Skeletal muscle tissue (tissue), 4 donors: Measurements from ENCODE around the gene SLC26A9. TPM values are rescaled to one million over a fixed set of nuclear protein-coding genes. Genes with fewer than 3 reads are reported as not detected.
"Not testable (repeated sequence)": the region's sequence is repeated elsewhere in the genome, so short reads cannot be mapped to it uniquely, and the experiment has no call there.

Experiments
- H3K27ac ChIP-seq: one replicate; pipeline ENCODE4 v1.7.0; 2013; ENCODE audit warnings: mild to moderate bottlenecking, low read depth, low read length, inconsistent platforms
- H3K27me3 ChIP-seq, 3 donors: one replicate each; pipeline ENCODE4 v1.7.0; 2013; ENCODE audit warnings: low read length in 3 of 3; ENCODE audit not compliant: control insufficient read depth in 3 of 3, insufficient read depth in 3 of 3
- H3K36me3 ChIP-seq, 3 donors: one replicate each; pipeline ENCODE4 v1.7.0; 2013; ENCODE audit warnings: low read length in 3 of 3; ENCODE audit not compliant: control insufficient read depth in 3 of 3, insufficient read depth in 3 of 3
- H3K4me1 ChIP-seq, 3 donors: one replicate each; pipeline ENCODE4 v1.7.0; 2013; ENCODE audit warnings: low read length in 3 of 3, mild to moderate bottlenecking in 3 of 3; ENCODE audit not compliant: control insufficient read depth in 3 of 3, insufficient read depth in 3 of 3
- H3K4me3 ChIP-seq, 3 donors: one replicate each; pipeline ENCODE4 v1.7.0; 2013; ENCODE audit warnings: low read length in 3 of 3
- H3K9ac ChIP-seq, 3 donors: one replicate each; pipeline ENCODE4 v1.7.0; 2013; ENCODE audit warnings: low read length in 3 of 3, mild to moderate bottlenecking in 3 of 3, moderate library complexity in 2 of 3, low read depth in 1 of 3
- H3K9me3 ChIP-seq, 3 donors: one replicate each; pipeline ENCODE4 v1.7.0; 2013; ENCODE audit warnings: low read length in 3 of 3; ENCODE audit not compliant: control insufficient read depth in 3 of 3
- total RNA-seq: library from RNA; depleted of rRNA; stranded (reverse); fragments of >200 nt; gene quantifications from one replicate; pipeline ENCODE4 v1.2.3, GENCODE V29; 2014
- donor health status: Osteomylitis.

SLC26A9 gene
- total RNA-seq, 1 donor from 2014 or later = not detected

GRCh38 chr1:205889006-205889405 lies 54.2 kb downstream of the SLC26A9 start:
- H3K4me3 ChIP-seq, H3K27me3 ChIP-seq, H3K9me3 ChIP-seq, H3K4me1 ChIP-seq, H3K9ac ChIP-seq, H3K27ac ChIP-seq, H3K36me3 ChIP-seq: not testable (repeated sequence)

- Histone ChIP-seq H3K4me1 (no peaks in the 10 kb centered on the region), H3K36me3 (peaks cover 0 to 3% (median 0%) of the 10 kb centered on the region in 3 donors), H3K9me3 (no peaks in the 10 kb centered on the region), H3K4me3 (no peak overlapping the region), H3K9ac (no peak overlapping the region), H3K27ac (no peak overlapping the region), H3K27me3 (no peaks in the 10 kb centered on the region)
Measured at GRCh38 chr1:205883792-205884191, 59.5 kb downstream of the SLC26A9 start.

DNA sequence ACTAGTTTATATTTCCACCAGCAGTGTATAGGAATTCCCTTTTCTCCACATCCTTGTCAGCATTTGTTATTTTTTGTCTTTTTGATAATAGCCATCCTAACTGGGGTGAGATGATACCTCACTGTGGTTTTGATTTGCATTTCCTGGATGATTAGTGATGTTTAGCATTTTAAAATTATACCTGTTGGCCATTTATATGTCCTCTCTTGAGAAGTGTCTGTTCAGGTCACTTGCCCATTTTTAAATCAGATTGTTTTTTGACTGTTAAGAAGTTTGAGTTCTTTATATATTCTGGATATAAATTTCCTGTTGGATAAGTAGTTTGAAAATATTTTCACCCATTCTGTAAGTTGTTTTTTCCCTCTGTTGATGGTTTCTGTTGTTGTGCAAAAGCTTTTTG lies 62.3 kb downstream of the SLC26A9 start:
- no peak overlapping the region for H3K9ac ChIP-seq
- no peaks in the 10 kb centered on the region for H3K4me1 ChIP-seq
- no peak overlapping the region for H3K27ac ChIP-seq
- no peaks in the 10 kb centered on the region for H3K27me3 ChIP-seq
- H3K4me3 ChIP-seq = no peak overlapping the region
- peaks cover 0 to 3% (median 0%) of the 10 kb centered on the region in 3 donors for H3K36me3 ChIP-seq
- no peaks in the 10 kb centered on the region for H3K9me3 ChIP-seq

DNA sequence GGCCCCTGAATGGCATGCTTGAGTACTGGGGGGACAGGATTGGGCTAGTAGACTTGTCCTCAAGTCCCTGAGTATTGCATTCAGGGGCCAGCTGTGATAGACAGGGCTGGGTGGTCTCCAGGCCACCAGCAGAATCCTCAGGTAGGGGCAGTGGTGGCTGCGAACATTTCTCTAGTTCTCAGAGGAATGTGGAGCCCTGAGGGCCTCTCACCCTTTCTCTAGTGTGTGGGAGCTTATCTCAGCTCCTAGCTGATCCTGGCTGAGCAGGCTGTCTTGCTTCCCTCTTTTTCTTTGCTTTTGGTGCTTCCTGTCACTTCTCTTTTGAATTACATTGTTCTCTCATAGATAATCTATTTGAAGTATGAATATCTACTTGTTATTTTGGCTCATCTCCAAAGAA lies 63.3 kb downstream of the SLC26A9 start:
- Histone ChIP-seq H3K9me3 (no peaks in the 10 kb centered on the region), H3K4me1 (no peaks in the 10 kb centered on the region), H3K36me3 (peaks cover 0 to 3% (median 0%) of the 10 kb centered on the region in 3 donors), H3K27ac (no peak overlapping the region), H3K9ac (no peak overlapping the region), H3K27me3 (no peaks in the 10 kb centered on the region), H3K4me3 (no peak overlapping the region)

GRCh38 chr1:205878026-205878425 lies 65.2 kb downstream of the SLC26A9 start:
- Histone ChIP-seq H3K27me3 (no peaks in the 10 kb centered on the region), H3K36me3 (peaks cover 0 to 3% (median 0%) of the 10 kb centered on the region in 3 donors), H3K4me3 (no peak overlapping the region), H3K9me3 (no peaks in the 10 kb centered on the region), H3K27ac (no peak overlapping the region), H3K9ac (no peak overlapping the region), H3K4me1 (no peaks in the 10 kb centered on the region)

GRCh38 chr1:205873148-205873547 lies 70.1 kb downstream of the SLC26A9 start:
- H3K27me3 ChIP-seq, H3K4me1 ChIP-seq, H3K27ac ChIP-seq, H3K4me3 ChIP-seq, H3K36me3 ChIP-seq, H3K9ac ChIP-seq, H3K9me3 ChIP-seq: not testable (repeated sequence)

DNA sequence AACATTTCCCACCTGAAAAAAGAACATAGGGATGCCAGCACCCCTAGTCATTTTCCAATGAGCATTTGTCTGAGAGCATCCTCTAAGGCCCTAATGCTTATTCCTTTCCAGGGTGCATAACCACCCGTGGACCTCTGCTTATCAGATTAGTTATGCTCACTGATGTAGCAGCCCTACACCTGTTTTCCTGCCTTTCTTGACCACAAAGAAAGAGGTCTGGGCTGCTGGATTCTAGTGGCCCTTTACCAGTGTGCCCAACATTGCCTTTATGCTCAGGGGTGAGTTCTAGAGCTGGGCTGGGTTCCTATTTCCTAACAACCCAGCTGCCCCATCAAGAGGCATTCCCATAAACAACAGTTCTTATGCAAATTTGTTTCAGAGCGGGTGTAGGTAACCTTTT lies 73.0 kb downstream of the SLC26A9 start:
- Histone ChIP-seq H3K36me3 (no peaks in the 10 kb centered on the region), H3K9ac (no peak overlapping the region), H3K9me3 (no peaks in the 10 kb centered on the region), H3K27me3 (no peaks in the 10 kb centered on the region), H3K4me1 (no peaks in the 10 kb centered on the region), H3K27ac (no peak overlapping the region), H3K4me3 (no peak overlapping the region)

Other genes starting within 250 kb of the SLC26A9 start
- 152 TPM for gene NUCKS1, start 193.3 kb downstream of the SLC26A9 start, total RNA-seq
- gene RAB29, start 168.0 kb downstream of the SLC26A9 start, total RNA-seq = 4.7 TPM
- 12.0 TPM for gene SLC41A1, start 130.3 kb downstream of the SLC26A9 start, total RNA-seq
- gene PM20D1, start 93.3 kb downstream of the SLC26A9 start, total RNA-seq = not detected
- 6.3 TPM for gene RAB7B, start 59.9 kb upstream of the SLC26A9 start, total RNA-seq
- 0.52 TPM for gene CTSE, start 80.4 kb upstream of the SLC26A9 start, total RNA-seq
- gene RHEX, start 109.7 kb upstream of the SLC26A9 start, total RNA-seq = 3.1 TPM
- gene AVPR1B, start 173.9 kb upstream of the SLC26A9 start, total RNA-seq = 0.52 TPM